GM18907 (cell line): ENCODE data around the gene MANF.
A peak's percentile ranks its signal among the peaks of the same experiment; 100 is the strongest.

Experiments
- ATAC-seq: cut with Tn5 transposase; IDR thresholded peaks from one replicate; pipeline ENCODE4 v1.9.1; 2021; ENCODE audit warnings: mild to moderate bottlenecking, moderate library complexity; ENCODE audit not compliant: unreplicated experiment

MANF gene

DNA sequence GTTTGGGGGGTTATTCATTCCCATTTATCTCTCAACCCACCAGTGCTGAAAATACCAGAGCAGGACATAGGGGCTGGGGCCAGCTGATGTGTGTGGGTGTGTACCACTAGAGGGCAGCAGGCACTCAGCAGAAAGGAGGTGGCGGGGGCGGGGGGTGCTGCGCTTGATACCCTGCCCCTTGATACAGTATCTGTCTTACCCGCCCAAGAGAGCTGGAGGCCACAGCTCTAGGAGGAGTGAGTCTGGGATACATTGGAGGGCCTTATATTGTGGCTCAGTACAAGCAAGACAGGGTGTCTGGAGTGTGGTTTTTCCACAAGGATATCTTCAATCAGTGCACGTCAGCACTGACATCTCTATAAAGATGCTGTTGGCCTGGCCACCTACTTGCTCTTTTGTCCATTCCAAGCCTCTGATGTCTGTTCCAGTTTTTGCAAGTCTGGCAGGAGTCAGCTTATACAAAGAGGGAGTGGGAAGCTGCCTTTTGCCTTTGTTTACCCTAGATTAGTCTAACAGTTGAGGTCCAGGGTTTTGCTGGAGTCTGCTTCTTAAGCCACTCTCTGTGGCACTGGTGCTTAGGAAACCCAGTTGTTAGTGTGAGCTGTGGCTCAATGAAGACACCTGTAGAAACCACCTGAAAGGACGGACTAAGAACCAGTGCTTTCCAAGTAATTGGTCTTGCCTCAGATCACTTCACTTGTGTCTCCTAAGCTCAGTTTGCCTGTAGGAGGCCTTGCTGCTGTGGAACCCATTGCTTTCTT is 4.5 kb downstream of the MANF start:
- no peak for ATAC-seq

- ATAC-seq: peak; percentile 19
Measured at GRCh38 chr3:51390246-51391074, 5.4 kb downstream of the MANF start.

- ATAC-seq: peak; percentile 91
Measured at GRCh38 chr3:51391075-51391565, 6.0 kb downstream of the MANF start, which contains the start of gene RBM15B. TSS of gene RBM15B (plus strand) at chr3:51391285. CDS start at chr3:51391400, 115 bp downstream.

GRCh38 chr3:51391566-51392354 is 6.7 kb downstream of the MANF start:
- peak; percentile 15 for ATAC-seq

- no peak for ATAC-seq
Measured at GRCh38 chr3:51392355-51393133, 7.5 kb downstream of the MANF start.

- ATAC-seq: no peak
Measured at GRCh38 chr3:51393134-51393495, 8.0 kb downstream of the MANF start.

DNA sequence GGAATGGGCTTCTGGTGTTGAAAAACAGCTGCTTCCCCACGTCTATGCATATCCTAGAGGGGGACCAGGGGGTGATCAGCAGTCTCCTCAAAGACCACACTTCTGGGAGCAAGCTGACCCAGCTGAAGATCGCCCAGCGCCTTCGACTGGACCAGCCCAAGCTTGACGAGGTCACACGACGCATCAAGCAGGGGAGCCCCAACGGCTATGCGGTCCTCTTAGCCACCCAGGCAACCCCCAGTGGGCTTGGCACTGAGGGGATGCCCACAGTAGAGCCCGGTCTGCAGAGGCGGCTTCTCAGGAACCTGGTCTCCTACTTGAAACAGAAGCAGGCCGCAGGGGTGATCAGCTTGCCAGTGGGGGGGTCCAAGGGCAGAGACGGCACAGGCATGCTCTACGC is 8.5 kb downstream of the MANF start:
- no peak for ATAC-seq

GRCh38 chr3:51394541-51394940 is 9.4 kb downstream of the MANF start:
- no peak for ATAC-seq

GRCh38 chr3:51395493-51396213 is 10.6 kb downstream of the MANF start:
- ATAC-seq: no peak

GRCh38 chr3:51396401-51396800 is 11.3 kb downstream of the MANF start:
- no peak for ATAC-seq

- ATAC-seq: no peak
Measured at GRCh38 chr3:51397392-51397791, 12.3 kb downstream of the MANF start.

- no peak for ATAC-seq
Measured at GRCh38 chr3:51398595-51399310, 13.7 kb downstream of the MANF start.

DNA sequence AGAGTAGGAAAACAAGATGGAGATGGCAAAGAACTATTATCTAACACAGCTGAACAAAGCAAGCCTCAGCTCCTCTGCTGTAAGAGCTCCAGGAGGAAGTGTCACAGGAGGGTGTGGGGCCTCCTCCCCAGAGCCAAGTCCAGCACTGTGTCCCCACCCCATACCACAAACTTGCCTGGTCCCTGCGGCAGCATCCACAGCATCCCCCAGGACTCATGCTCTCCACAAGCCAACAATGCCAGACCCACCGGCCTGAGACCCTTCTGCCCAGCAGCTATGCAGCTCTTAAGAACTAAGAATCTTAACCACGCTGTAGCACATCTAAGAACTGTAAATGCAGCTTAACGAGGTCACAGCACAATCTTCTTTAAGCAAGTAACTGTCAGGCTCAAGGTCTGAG is 15.1 kb downstream of the MANF start:
- ATAC-seq: no peak

GRCh38 chr3:51401735-51402134 is 16.6 kb downstream of the MANF start:
- no peak for ATAC-seq

GRCh38 chr3:51403675-51404074 is 18.6 kb downstream of the MANF start:
- no peak for ATAC-seq

GRCh38 chr3:51408021-51408420 is 22.9 kb downstream of the MANF start:
- ATAC-seq: no peak

DNA sequence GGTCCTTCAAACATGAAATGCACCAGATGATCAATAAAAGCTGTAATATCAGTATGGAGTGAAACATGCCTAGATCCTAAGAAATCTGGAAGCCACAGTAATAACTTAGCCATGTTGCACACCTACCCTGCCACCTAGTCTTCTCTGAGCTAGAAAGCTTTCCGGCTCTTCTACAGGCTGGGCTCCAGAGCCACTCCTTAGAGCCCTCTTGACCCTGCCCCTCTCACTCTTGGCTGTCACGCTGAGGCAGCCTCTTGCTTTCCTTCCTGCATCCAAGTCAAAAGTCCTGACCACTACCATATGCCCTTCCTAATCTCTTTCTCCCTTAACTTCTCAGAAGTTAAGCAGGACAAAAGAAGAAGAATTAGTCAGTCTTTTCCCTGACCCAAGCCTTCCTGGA is 23.7 kb downstream of the MANF start:
- ATAC-seq: no peak

GRCh38 chr3:51422211-51422610 is 37.1 kb downstream of the MANF start:
- no peak for ATAC-seq

GRCh38 chr3:51426921-51427320 is 41.8 kb downstream of the MANF start:
- ATAC-seq: no peak
